ENCODE measurements around the gene RLN3. TPM values are rescaled to one million over a fixed set of nuclear protein-coding genes. Genes with fewer than 3 reads are reported as not detected.

Gene RLN3
- total and polyA plus RNA-seq, 10 of the 15 experiments (the other 5 are each of a cell fraction or from before 2014, with no cell fraction given) = not detected

DNA sequence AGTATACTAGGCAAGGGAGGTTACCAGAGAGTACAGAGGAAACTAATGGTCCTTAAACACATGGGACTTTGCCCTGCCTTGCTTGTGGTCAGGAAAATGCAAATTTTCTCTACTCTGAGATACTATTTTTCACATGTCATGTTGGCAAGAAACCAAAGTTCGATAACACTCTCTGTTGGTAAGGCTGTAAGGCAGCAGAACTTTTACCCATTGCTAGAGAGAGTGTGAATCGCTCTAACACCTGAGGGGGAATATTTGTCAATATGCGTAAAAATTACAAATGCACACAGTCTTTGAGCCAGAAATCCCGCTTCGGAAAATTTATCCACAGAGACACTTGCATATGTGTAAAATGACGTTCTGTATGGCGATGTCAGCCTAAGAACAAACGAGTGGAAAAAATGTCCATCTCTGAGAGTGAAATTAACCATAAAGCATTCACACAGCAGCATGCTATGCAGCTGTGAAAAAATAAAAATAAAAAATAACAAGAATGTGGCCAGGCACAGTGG lies 12.4 kb upstream of the RLN3 start (continued):
- TF ChIP-seq CEBPB (IDR thresholded peaks at IDR 0.05; ENCODE audit: borderline replicate concordance in 1 of 2, low read depth in 2 of 2, low read length in 2 of 2) (no peak), RCOR1 (conservative IDR thresholded peaks at IDR 0.05; ENCODE audit: low read depth, low read length) (no peak), CHD2 (IDR thresholded peaks at IDR 0.05; ENCODE audit: borderline replicate concordance, low read depth, low read length) (peak; percentile 19; the same call in 1 of the 2 replicates), PAX8 (IDR thresholded peaks at IDR 0.05) (no peak), ZZZ3 (IDR thresholded peaks at IDR 0.05; ENCODE audit: control insufficient read depth, insufficient read length, low read depth) (no peak), SMAD5 (IDR thresholded peaks at IDR 0.05; ENCODE audit: low read depth) (no peak), CHD4 (IDR thresholded peaks at IDR 0.05) (no peak), NBN (IDR thresholded peaks at IDR 0.05) (peak; percentile 80), ELK1 (IDR thresholded peaks at IDR 0.05; ENCODE audit: low read depth, low read length) (no peak), POU2F2 (IDR thresholded peaks at IDR 0.05; ENCODE audit: borderline replicate concordance, low read depth, low read length) (peak; percentile 99), NFYA (IDR thresholded peaks at IDR 0.05; ENCODE audit: borderline replicate concordance, low read depth, low read length) (no peak), POLR2A (IDR thresholded peaks at IDR 0.05; ENCODE audit: low read depth, low read length) (no peak), KLF5 (IDR thresholded peaks at IDR 0.05; ENCODE audit: partially characterized antibody) (peak; percentile 31), BACH1 (IDR thresholded peaks at IDR 0.05; ENCODE audit: borderline replicate concordance) (0 out of 2 replicates have a peak, but pooled peaks have one; percentile 31), PAX5 (IDR thresholded peaks at IDR 0.05; ENCODE audit: borderline replicate concordance, low read depth, low read length) (no peak), GATAD2B (conservative IDR thresholded peaks at IDR 0.05; ENCODE audit: low read depth) (peak; percentile 58; the same call in 1 of the 2 replicates), NFXL1 (IDR thresholded peaks at IDR 0.05; ENCODE audit: borderline replicate concordance) (no peak), HDGF (IDR thresholded peaks at IDR 0.05) (no peak), CBX3 (IDR thresholded peaks at IDR 0.05; ENCODE audit: borderline replicate concordance, low read depth) (no peak), NFIC (IDR thresholded peaks at IDR 0.05; ENCODE audit: low read depth, low read length) (0 out of 2 replicates have a peak, but pooled peaks have one; percentile 54), CREM (IDR thresholded peaks at IDR 0.05; ENCODE audit: low read depth) (no peak; the same call in 1 of the 2 replicates), RBBP5 (conservative IDR thresholded peaks at IDR 0.05) (no peak), TAF1 (IDR thresholded peaks at IDR 0.05; ENCODE audit: borderline replicate concordance, low read depth, low read length) (no peak), ZNF622 (IDR thresholded peaks at IDR 0.05) (no peak), YY1 (IDR thresholded peaks at IDR 0.05; ENCODE audit: low read depth, low read length) (no peak), KAT2A (conservative IDR thresholded peaks at IDR 0.05; ENCODE audit: control insufficient read depth, low read depth, low read length) (no peak), MYB (IDR thresholded peaks at IDR 0.05; ENCODE audit: borderline replicate concordance, low read depth, low read length) (no peak), JUNB (IDR thresholded peaks at IDR 0.05) (no peak), SREBF1 (IDR thresholded peaks at IDR 0.05; ENCODE audit: low read length) (no peak), SUZ12 (IDR thresholded peaks at IDR 0.05; ENCODE audit: unreplicated experiment) (no peak), NRF1 (conservative IDR thresholded peaks at IDR 0.05; ENCODE audit: low read depth, low read length) (no peak), JUND (IDR thresholded peaks at IDR 0.05; ENCODE audit: low read depth, low read length) (no peak)
- TF ChIP-seq, protein P1, sequence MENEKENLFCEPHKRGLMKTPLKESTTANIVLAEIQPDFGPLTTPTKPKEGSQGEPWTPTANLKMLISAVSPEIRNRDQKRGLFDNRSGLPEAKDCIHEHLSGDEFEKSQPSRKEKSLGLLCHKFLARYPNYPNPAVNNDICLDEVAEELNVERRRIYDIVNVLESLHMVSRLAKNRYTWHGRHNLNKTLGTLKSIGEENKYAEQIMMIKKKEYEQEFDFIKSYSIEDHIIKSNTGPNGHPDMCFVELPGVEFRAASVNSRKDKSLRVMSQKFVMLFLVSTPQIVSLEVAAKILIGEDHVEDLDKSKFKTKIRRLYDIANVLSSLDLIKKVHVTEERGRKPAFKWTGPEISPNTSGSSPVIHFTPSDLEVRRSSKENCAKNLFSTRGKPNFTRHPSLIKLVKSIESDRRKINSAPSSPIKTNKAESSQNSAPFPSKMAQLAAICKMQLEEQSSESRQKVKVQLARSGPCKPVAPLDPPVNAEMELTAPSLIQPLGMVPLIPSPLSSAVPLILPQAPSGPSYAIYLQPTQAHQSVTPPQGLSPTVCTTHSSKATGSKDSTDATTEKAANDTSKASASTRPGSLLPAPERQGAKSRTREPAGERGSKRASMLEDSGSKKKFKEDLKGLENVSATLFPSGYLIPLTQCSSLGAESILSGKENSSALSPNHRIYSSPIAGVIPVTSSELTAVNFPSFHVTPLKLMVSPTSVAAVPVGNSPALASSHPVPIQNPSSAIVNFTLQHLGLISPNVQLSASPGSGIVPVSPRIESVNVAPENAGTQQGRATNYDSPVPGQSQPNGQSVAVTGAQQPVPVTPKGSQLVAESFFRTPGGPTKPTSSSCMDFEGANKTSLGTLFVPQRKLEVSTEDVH (IDR thresholded peaks at IDR 0.05; ENCODE audit: low read depth, partially characterized antibody) = peak; percentile 47
